ENCODE data around the gene SAFB2. TPM values are rescaled to one million over a fixed set of nuclear protein-coding genes. Genes with fewer than 3 reads are reported as not detected.

The SAFB2 gene
- total and polyA plus RNA-seq, 9 of the 15 experiments (the other 6 are each of a cell fraction or from before 2014, with no cell fraction given), result 4.5 to 103 (median 47.3) TPM

- TF ChIP-seq MGA (IDR thresholded peaks at IDR 0.05) (no peak), CREB3L1 (IDR thresholded peaks at IDR 0.05; ENCODE audit: borderline replicate concordance, low read depth) (no peak), TAL1 (IDR thresholded peaks at IDR 0.05) (no peak), HDGF (IDR thresholded peaks at IDR 0.05) (no peak), MAX (CRISPR knock-in tag; IDR thresholded peaks at IDR 0.05) (no peak), ZNF395 (CRISPR knock-in tag; IDR thresholded peaks at IDR 0.05) (no peak), FOSL1 (tag; conservative IDR thresholded peaks at IDR 0.05) (no peak), TAF15 (IDR thresholded peaks at IDR 0.05; ENCODE audit: low read depth, low read length) (no peak), SAFB2 (IDR thresholded peaks at IDR 0.05; ENCODE audit: borderline replicate concordance, low read depth, low read length, severe bottlenecking) (no peak), HDAC8 (tag; IDR thresholded peaks at IDR 0.05) (no peak)
Measured at GRCh38 chr19:5654931-5655330, 32.4 kb upstream of the SAFB2 start (continued).

Measured in K562 (cell line).